Breast epithelium (tissue), 4 donors: Measurements from ENCODE around the gene ORMDL3. TPM values are rescaled to one million over a fixed set of nuclear protein-coding genes. Genes with fewer than 3 reads are reported as not detected.
A peak's percentile ranks its signal among the peaks of the same experiment; 100 is the strongest.

Experiments used
- DNase-seq, 2 donors: peaks; one replicate each; pipeline ENCODE4 v3.0.0-alpha.2; 2019; ENCODE audit warnings: low spot score in 2 of 2
- H3K27ac ChIP-seq, 2 donors: fragments of 200-600 bp; sonication (generic) in 1 of 2; one replicate each; pipeline ENCODE4 v1.5.1; 2016 to 2019; ENCODE audit warnings: mild to moderate bottlenecking in 1 of 2
- H3K27me3 ChIP-seq, 2 donors: fragments of 200-600 bp; sonication (generic) in 1 of 2; one replicate each; pipeline versions ENCODE4 v1.5.1 to v1.6.0; 2017 to 2019; ENCODE audit warnings: control low read depth in 1 of 2, mild to moderate bottlenecking in 1 of 2
- H3K36me3 ChIP-seq: fragments of 200-600 bp; one replicate; pipeline ENCODE4 v1.5.1; 2019
- H3K4me1 ChIP-seq, 2 donors: fragments of 200-600 bp; sonication (generic); one replicate each; pipeline ENCODE4 v1.5.1; 2016 to 2019; ENCODE audit warnings: control low read depth in 1 of 2
- H3K4me3 ChIP-seq, 3 donors: fragments of 200-600 bp; sonication (generic); 1 replicate in 2 of 3; 2 replicates in 1 of 3; pipeline ENCODE4 v1.5.1; 2016 to 2019; ENCODE audit warnings: mild to moderate bottlenecking in 3 of 3, moderate library complexity in 2 of 3
- H3K9me3 ChIP-seq, 2 donors: fragments of 200-600 bp; sonication (generic) in 1 of 2; one replicate each; pipeline ENCODE4 v1.5.1; 2016 to 2019; ENCODE audit warnings: control low read depth in 1 of 2
- POLR2A ChIP-seq: fragments of 450-650 bp; IDR thresholded peaks from one replicate; pipeline ENCODE4 v1.6.1; 2016; ENCODE audit warnings: antibody characterized with exemption, mild to moderate bottlenecking, moderate library complexity
- POLR2AphosphoS5 ChIP-seq, 3 donors: sonication (generic); formaldehyde crosslinking; IDR thresholded peaks; one replicate each; pipeline ENCODE4 v1.6.1; 2017; ENCODE audit warnings: antibody characterized with exemption in 3 of 3
- intact Hi-C: fragments of 100-400 bp; cut with DNase I; formaldehyde crosslinking; loops from one replicate; pipeline ENCODE4 v1.15.1; 2023; ENCODE audit warnings: low total_unique reads
- total RNA-seq, 3 donors: library from RNA; depleted of rRNA; stranded (reverse); fragments of >200 nt; gene quantifications; one replicate each; pipeline ENCODE4 v1.1.0, GENCODE V29; 2016
- TF ChIP-seq, protein P1 (sequence below), 3 donors: fragments of 450-650 bp; IDR thresholded peaks; one replicate each; pipeline ENCODE4 v1.5.1; 2016 to 2017; ENCODE audit warnings: antibody characterized with exemption in 3 of 3, mild to moderate bottlenecking in 3 of 3, moderate library complexity in 3 of 3

The ORMDL3 gene
- total RNA-seq, 3 donors from 2014 or later: 90.5 to 158 (median 104) TPM

GRCh38 chr17:39939588-39940419 lies 12.4 kb upstream of the ORMDL3 start:
- Histone ChIP-seq H3K4me1 (no peaks in the 10 kb centered on the region), H3K4me3 (no peak overlapping the region), H3K9me3 (no peaks in the 10 kb centered on the region), H3K36me3 (no peaks in the 10 kb centered on the region), H3K27ac (peak overlapping the region; percentile 45 to 80), H3K27me3 (no peaks in the 10 kb centered on the region)
- no peak for DNase-seq
- intact Hi-C loops: no loop called here
- TF ChIP-seq POLR2A: no peak
- no peak for TF ChIP-seq POLR2AphosphoS5 (IDR thresholded peaks at IDR 0.05)
- TF ChIP-seq, protein P1, sequence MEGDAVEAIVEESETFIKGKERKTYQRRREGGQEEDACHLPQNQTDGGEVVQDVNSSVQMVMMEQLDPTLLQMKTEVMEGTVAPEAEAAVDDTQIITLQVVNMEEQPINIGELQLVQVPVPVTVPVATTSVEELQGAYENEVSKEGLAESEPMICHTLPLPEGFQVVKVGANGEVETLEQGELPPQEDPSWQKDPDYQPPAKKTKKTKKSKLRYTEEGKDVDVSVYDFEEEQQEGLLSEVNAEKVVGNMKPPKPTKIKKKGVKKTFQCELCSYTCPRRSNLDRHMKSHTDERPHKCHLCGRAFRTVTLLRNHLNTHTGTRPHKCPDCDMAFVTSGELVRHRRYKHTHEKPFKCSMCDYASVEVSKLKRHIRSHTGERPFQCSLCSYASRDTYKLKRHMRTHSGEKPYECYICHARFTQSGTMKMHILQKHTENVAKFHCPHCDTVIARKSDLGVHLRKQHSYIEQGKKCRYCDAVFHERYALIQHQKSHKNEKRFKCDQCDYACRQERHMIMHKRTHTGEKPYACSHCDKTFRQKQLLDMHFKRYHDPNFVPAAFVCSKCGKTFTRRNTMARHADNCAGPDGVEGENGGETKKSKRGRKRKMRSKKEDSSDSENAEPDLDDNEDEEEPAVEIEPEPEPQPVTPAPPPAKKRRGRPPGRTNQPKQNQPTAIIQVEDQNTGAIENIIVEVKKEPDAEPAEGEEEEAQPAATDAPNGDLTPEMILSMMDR (IDR thresholded peaks at IDR 0.05): no peak

DNA sequence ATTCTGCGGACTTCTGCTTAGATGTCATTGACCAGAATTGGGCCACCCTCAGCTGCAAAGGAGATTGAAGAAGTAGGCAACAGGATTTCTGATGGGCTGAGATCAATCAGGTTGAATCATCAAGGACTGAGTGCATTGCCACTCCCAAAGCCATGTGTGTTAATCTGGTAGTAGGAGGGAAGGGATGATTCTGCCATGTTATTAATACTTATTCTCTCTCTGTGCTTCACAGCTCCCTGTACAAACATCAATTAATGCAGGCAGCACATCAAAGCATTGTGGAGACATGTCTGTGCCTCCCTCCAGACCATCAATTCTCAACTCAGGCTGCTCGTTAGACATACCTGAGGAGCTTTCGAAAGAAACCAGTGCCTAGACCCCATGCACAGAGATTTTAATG lies 11.7 kb upstream of the ORMDL3 start:
- Histone ChIP-seq H3K9me3 (no peaks in the 10 kb centered on the region), H3K4me3 (no peak overlapping the region), H3K27me3 (no peaks in the 10 kb centered on the region), H3K27ac (no peak overlapping the region), H3K4me1 (no peaks in the 10 kb centered on the region), H3K36me3 (no peaks in the 10 kb centered on the region)
- TF ChIP-seq POLR2AphosphoS5 (IDR thresholded peaks at IDR 0.05): no peak
- TF ChIP-seq, protein P1 (IDR thresholded peaks at IDR 0.05): no peak
- TF ChIP-seq POLR2A: no peak
- no peak for DNase-seq
- intact Hi-C loops: no loop called here

DNA sequence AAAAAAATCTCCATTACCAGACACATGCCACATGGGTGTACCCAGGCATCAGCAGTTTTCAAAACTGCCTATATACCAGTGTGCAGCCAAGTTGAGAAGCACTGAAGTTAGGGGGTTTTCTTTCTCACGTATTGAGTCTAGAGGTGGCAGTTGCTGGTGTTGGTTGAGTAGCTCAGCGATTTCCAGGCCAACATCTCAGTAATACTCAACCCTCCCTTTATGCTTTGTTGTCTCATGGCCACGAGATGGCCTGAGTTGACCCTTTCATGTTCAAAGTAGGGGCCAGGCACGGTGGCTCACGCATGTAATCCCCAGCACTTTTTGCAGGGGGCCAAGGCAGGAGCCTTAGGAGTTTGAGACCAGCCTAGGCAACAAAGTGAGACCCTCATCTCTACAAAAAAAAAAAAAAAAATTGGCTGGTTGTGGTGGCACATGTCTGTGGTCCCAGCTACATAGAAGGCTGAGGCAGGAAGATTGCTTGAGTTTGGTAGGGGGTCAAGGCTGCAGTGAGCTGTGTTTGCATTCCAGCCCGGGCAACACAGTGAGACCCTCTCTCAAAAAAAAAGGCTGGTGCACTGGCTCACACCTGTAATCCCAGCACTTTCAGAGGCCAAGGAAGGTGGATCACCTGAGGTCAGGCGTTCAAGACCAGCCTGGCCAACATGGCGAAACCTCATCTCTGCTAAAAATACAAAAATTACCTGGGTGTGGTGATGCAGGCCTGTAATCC lies 10.9 kb upstream of the ORMDL3 start:
- intact Hi-C loops: no loop called here
- Histone ChIP-seq H3K27me3 (no peaks in the 10 kb centered on the region), H3K4me3 (no peak overlapping the region), H3K36me3 (no peaks in the 10 kb centered on the region), H3K9me3 (no peaks in the 10 kb centered on the region), H3K4me1 (no peaks in the 10 kb centered on the region), H3K27ac (no peak overlapping the region)
- DNase-seq: no peak
- TF ChIP-seq, protein P1 (IDR thresholded peaks at IDR 0.05): no peak
- TF ChIP-seq POLR2AphosphoS5 (IDR thresholded peaks at IDR 0.05) (no peak), POLR2A (no peak)

GRCh38 chr17:39937447-39937846 lies 10.0 kb upstream of the ORMDL3 start:
- no peak for DNase-seq
- Histone ChIP-seq H3K4me3 (no peak overlapping the region), H3K4me1 (no peaks in the 10 kb centered on the region), H3K27ac (no peak overlapping the region), H3K27me3 (no peaks in the 10 kb centered on the region), H3K9me3 (no peaks in the 10 kb centered on the region), H3K36me3 (no peaks in the 10 kb centered on the region)
- intact Hi-C loops: no loop called here
- no peak for TF ChIP-seq POLR2AphosphoS5 (IDR thresholded peaks at IDR 0.05)
- TF ChIP-seq, protein P1 (IDR thresholded peaks at IDR 0.05): no peak
- no peak for TF ChIP-seq POLR2A

DNA sequence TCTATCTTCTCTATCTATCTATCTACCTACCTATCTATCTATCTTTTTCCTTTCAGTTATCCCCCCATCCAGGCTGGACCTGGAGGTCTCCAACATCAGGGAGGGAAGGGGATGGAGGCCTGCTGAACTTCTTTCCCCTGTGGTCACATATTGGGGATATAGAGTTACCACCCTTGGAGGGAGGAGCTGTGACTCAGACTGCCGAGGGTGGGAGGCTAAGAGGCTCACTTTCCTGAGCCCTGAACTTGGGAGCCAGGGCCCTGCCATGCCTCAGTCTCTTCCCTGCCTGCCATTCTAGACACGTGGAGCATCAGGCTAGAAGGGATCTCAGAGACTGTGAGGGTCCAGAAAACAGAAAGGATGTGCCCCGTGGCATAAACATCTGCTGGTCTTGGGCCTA lies 8.5 kb upstream of the ORMDL3 start:
- DNase-seq: no peak
- intact Hi-C loops: no loop called here
- TF ChIP-seq POLR2AphosphoS5 (IDR thresholded peaks at IDR 0.05) (no peak), POLR2A (no peak)
- TF ChIP-seq, protein P1 (IDR thresholded peaks at IDR 0.05): no peak
- Histone ChIP-seq H3K4me1 (no peaks in the 10 kb centered on the region), H3K36me3 (no peaks in the 10 kb centered on the region), H3K27me3 (no peaks in the 10 kb centered on the region), H3K4me3 (no peak overlapping the region), H3K27ac (no peak overlapping the region), H3K9me3 (no peaks in the 10 kb centered on the region)
